Measurements from ENCODE around the gene YIF1B.
"Not testable (repeated sequence)": the region's sequence is repeated elsewhere in the genome, so short reads cannot be mapped to it uniquely, and the experiment has no call there.

YIF1B gene

DNA sequence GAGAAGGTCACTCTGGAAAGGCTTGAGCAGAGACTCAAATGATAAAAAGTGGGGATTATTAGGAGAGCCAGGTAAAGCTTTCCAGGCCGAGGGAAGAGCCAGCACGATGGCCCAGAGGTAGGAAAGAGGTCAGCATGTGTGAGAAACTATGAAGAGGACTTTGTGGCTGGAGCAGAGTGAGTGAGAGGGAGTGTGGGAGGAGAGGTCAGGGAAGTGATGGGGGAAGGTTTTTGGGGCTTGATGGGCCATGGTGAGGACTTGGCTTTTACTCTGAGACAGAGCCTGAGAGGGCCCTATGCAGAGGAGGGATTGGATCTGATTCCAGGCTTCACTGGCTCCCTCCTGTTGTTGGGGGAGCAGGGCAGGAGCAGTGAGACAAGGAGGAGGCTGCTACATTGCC is 25.2 kb upstream of the YIF1B start:
- no peaks in the 10 kb centered on the region for H3K9me3 Mint-ChIP-seq
- peaks cover 14% of the 10 kb centered on the region for H3K4me1 Mint-ChIP-seq
- no peaks in the 10 kb centered on the region for H3K27me3 Mint-ChIP-seq
- no peak for ATAC-seq
- no peak overlapping the region for H3K4me3 Mint-ChIP-seq
- peaks cover 18% of the 10 kb centered on the region for H3K36me3 Mint-ChIP-seq
- no peak overlapping the region for H3K27ac Mint-ChIP-seq

DNA sequence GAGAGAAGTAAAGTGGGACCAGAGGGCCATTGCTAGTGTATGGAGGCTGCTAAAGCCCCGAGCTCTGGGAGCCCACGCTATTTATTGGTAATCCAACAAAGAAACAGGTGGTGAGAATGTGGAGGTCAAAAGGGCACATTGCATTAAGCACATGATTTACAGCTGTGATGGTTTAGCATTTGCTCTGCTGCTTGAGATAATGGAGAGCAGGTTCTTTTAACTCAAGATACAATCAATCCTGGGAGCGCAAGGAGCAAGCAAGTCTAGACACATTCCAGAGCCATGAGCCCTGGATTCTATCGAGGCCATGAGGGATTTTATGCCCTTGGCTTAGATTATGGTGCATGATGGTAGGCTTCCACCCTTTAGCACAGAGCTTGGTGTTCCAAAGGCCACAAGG is 23.3 kb upstream of the YIF1B start:
- not testable (repeated sequence) for H3K9me3 Mint-ChIP-seq, H3K27ac Mint-ChIP-seq, H3K4me3 Mint-ChIP-seq, ATAC-seq, H3K27me3 Mint-ChIP-seq
- H3K36me3 Mint-ChIP-seq = peaks cover 18% of the 10 kb centered on the region
- peaks cover 14% of the 10 kb centered on the region for H3K4me1 Mint-ChIP-seq

DNA sequence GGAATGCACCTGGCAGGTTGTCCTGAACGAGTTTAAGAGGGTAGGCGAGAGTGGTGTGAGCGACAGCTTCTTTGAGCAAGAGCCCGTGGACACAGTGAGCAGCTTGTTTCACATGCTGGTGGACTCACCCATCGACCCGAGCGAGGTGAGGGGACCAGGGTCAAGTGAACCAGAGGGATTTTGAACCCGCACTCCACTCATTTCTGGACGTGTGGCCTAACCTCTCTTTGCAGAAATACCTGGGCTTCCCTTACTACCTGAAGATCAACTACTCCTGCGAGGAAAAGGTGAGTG is 21.6 kb upstream of the YIF1B start:
- H3K36me3 Mint-ChIP-seq = peaks cover 7% of the 10 kb centered on the region
- peak overlapping the region; percentile 86 for H3K27ac Mint-ChIP-seq
- H3K4me3 Mint-ChIP-seq = peak overlapping the region; percentile 94
- no peaks in the 10 kb centered on the region for H3K27me3 Mint-ChIP-seq
- H3K9me3 Mint-ChIP-seq = no peaks in the 10 kb centered on the region
- no peak for ATAC-seq
- H3K4me1 Mint-ChIP-seq = peaks cover 14% of the 10 kb centered on the region

DNA sequence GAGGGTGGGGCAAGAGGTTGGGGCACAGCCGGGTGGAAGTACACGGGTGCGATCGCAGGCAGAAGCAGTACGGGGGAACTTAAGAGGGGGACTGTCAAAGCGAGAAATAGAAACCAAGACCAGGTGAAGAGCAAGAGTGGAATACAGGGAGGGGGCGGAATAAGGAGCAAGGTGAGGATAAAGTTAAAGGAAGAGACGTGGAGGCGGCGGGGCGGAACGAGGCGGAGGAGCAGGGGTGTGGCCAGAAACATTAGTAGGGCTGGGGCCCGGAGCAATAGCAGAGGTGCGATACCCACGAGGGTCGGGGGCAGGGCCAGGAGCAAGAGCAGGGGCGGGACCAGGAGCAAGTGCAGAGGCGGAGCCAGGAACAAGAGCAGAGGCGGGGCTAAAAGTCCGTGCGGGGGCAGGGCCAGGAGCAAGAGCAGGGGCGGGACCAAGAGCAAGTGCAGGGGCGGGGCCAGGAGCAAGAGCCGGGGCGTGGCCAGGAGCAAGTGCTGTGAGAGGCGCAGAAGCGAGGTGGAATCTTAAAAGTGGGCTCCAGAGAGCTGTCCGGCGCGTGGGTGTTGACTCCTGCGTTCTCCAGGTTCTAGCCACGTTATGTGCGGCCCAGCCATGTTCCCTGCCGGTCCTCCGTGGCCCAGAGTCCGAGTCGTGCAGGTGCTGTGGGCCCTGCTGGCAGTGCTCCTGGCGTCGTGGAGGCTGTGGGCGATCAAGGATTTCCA is 21.1 kb upstream of the YIF1B start:
- peak; percentile 85 for ATAC-seq
- H3K36me3 Mint-ChIP-seq = peaks cover 7% of the 10 kb centered on the region
- H3K4me1 Mint-ChIP-seq = peaks cover 14% of the 10 kb centered on the region
- H3K4me3 Mint-ChIP-seq = peak overlapping the region; percentile 94
- H3K9me3 Mint-ChIP-seq = no peaks in the 10 kb centered on the region
- H3K27ac Mint-ChIP-seq = peak overlapping the region; percentile 86
- H3K27me3 Mint-ChIP-seq = no peaks in the 10 kb centered on the region

DNA sequence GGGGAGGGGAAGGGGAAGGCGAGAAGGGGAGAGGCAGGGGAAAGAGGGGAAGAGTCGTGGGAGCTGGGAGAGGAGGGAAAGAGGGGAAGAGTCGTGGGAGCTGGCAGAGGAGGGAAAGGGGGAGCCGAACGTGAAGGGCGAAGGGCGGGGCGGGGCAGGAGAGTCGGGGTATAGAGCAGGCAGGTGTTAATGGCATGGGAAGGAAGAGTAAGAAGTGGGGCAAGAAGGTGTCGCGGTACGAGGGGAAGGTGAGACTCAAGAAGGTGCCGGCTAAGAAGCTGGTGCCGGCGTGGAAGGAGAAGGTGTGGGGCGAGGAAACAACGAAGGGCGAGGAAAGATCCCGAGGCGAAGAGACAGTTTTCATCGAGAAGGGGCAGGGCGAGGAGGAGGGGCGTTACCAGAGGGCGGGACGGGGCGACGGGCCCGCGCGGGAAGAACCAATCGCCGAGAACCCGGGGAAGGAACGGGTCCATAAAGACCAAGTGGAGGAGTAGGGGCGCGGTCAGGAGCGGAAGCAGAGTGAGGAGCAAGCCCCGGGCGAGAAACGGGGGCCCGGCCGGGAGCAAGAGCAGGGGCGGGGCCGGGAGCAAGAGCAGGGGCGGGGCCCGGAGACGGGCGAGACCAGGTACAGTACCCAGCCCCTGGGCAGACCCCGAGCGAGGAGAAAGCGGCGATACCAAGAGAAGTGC is 20.3 kb upstream of the YIF1B start:
- Mint-ChIP-seq H3K27ac (peak overlapping the region; percentile 86), H3K27me3 (no peaks in the 10 kb centered on the region), H3K4me3 (peak overlapping the region; percentile 94), H3K9me3 (no peaks in the 10 kb centered on the region), H3K36me3 (peaks cover 6% of the 10 kb centered on the region), H3K4me1 (peaks cover 14% of the 10 kb centered on the region)
- peak; percentile 89 for ATAC-seq

DNA sequence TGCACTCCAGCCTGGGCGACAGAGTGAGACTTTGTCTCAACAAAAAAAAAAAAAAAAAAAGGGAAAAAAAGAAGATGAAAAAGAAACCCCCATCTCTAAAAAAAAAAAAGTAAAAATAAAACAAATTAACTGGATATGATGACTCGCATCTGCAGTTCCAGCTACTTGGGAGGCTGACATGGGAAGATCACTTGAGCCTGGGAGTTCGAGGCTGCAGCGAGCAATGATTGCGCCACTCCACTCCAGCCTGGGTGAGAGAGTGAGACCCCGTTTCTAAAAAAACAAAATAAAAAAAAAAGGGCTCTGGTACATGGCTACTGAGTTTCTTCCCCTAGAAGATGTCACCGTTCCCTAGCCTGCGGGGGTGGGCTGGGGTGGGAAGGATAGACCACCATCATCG is 17.5 kb upstream of the YIF1B start:
- Mint-ChIP-seq H3K9me3 (no peaks in the 10 kb centered on the region), H3K4me1 (peaks cover 9% of the 10 kb centered on the region), H3K27ac (no peak overlapping the region), H3K4me3 (no peak overlapping the region), H3K27me3 (no peaks in the 10 kb centered on the region), H3K36me3 (peaks cover 16% of the 10 kb centered on the region)
- ATAC-seq = no peak

DNA sequence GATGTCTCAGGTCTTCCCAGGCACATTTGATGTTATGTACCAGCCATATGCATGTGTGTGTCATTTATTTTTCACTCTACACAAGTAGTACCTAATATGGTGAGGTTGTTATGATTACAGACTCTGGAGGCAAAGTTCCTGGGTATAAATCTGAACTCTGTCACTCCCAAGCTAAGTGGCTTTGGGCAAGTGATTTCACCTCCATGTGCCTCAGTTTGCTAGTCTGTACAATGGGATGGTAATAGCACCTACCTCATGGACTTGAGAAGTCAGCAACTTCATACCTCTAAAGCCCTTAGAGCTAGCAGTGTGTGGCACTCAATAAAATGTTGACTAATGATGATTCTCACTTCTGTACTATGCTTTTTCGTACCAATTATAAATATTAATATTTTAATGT is 16.0 kb upstream of the YIF1B start:
- ATAC-seq = no peak
- Mint-ChIP-seq H3K27me3 (no peaks in the 10 kb centered on the region), H3K9me3 (no peaks in the 10 kb centered on the region), H3K27ac (no peak overlapping the region), H3K4me3 (no peak overlapping the region), H3K36me3 (peaks cover 30% of the 10 kb centered on the region), H3K4me1 (peaks cover 3% of the 10 kb centered on the region)

DNA sequence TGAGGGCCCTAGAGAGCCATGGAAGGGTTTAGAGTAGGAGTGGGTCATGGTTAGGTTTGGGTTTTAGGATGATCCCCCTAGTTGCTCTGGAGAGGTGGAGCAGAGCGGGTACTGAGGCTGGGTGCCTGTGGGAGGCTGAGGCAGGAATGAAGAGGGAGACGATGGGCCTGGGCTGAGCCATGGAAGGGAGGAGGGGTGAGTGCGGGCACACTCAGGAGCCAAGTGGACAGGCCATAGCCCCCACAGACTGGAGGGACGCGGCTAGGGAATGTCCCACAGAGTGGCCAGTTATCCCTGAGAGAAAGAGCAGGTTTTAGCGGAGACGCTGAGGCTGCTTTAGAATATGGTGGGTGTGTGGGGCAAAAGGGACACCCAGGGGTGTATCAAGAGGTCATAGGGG is 13.9 kb upstream of the YIF1B start:
- Mint-ChIP-seq H3K4me3 (no peak overlapping the region), H3K4me1 (no peaks in the 10 kb centered on the region), H3K27me3 (no peaks in the 10 kb centered on the region), H3K27ac (peak overlapping the region; percentile 9), H3K9me3 (no peaks in the 10 kb centered on the region), H3K36me3 (peaks cover 45% of the 10 kb centered on the region)
- ATAC-seq = no peak

DNA sequence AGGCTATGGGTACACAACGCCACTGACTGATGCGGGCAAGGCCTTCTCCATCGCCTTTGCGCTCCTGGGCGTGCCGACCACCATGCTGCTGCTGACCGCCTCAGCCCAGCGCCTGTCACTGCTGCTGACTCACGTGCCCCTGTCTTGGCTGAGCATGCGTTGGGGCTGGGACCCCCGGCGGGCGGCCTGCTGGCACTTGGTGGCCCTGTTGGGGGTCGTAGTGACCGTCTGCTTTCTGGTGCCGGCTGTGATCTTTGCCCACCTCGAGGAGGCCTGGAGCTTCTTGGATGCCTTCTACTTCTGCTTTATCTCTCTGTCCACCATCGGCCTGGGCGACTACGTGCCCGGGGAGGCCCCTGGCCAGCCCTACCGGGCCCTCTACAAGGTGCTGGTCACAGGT is 10.8 kb upstream of the YIF1B start:
- H3K27me3 Mint-ChIP-seq = no peaks in the 10 kb centered on the region
- ATAC-seq = no peak
- no peak overlapping the region for H3K4me3 Mint-ChIP-seq
- H3K36me3 Mint-ChIP-seq = peaks cover 45% of the 10 kb centered on the region
- peaks cover 5% of the 10 kb centered on the region for H3K4me1 Mint-ChIP-seq
- H3K27ac Mint-ChIP-seq = no peak overlapping the region
- no peaks in the 10 kb centered on the region for H3K9me3 Mint-ChIP-seq

DNA sequence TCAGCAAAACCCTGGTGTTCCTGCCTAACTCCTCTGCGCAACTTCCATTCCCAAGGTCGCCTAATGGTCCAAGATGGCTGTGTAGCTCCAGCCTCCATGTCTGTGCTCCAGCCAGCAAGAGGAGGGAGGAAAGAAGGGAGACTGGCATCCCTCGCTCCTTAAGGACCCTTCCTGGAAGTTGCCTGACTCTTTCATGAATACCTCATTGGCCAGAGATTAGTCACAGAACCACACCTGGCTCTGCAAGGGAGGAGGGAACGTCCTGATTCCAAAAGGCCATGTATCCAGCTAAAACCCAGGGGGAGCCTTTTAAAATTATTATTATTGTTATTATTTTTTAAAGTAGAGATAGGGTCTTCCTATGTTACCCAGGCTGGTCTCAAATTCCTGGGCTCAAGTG is 8.7 kb upstream of the YIF1B start:
- no peaks in the 10 kb centered on the region for H3K27me3 Mint-ChIP-seq
- ATAC-seq = no peak
- peaks cover 40% of the 10 kb centered on the region for H3K36me3 Mint-ChIP-seq
- H3K27ac Mint-ChIP-seq = no peak overlapping the region
- no peak overlapping the region for H3K4me3 Mint-ChIP-seq
- peaks cover 21% of the 10 kb centered on the region for H3K4me1 Mint-ChIP-seq
- H3K9me3 Mint-ChIP-seq = no peaks in the 10 kb centered on the region

DNA sequence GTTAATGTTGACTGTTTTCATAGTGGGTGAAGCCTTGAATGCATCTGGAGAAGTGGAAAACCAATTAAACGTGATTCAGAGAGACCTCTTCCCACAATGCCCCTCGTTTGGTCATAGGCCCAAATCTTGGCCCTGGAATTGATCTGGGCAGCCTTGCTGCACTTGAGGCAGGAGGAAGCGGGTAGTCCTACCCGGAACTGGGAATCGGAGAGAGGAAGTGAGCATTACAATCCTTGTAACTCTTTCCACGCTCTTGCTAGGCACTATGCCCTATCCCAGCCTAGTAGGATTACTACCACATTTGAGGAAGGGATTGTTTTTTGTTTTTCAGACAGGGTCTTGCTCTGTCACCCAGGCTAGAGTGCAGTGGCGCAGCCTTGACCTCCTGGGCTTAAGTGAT is 7.5 kb upstream of the YIF1B start:
- H3K36me3 Mint-ChIP-seq = peaks cover 29% of the 10 kb centered on the region
- H3K27ac Mint-ChIP-seq = no peak overlapping the region
- ATAC-seq = no peak
- H3K4me3 Mint-ChIP-seq = no peak overlapping the region
- H3K4me1 Mint-ChIP-seq = peaks cover 30% of the 10 kb centered on the region
- no peaks in the 10 kb centered on the region for H3K9me3 Mint-ChIP-seq
- no peaks in the 10 kb centered on the region for H3K27me3 Mint-ChIP-seq

DNA sequence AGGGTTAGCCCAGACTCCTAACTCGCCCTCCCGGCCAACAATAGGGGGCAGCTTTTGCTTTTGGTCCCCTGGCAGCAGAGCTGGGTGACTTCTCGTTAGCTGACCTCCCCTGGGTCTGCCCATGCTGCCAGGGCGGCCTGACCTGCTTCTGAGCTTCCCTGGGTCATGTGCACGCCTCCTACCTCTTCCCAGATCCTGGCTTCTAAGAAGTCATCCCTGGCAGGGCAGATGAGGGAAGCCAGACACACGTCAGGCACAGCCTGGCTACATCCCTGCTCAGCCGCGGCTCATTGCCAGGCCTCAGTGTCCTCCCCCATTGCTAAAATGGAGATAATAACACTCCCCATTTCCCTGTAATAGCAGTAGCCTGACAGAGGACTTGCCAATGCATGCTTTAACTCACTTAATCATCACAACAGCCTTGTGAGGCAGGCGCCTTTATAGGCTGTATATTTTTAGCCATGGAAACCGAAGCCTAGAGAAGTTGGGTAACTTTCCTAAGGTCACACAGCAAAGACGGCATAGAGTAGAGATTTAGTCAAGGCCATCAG is 6.0 kb upstream of the YIF1B start:
- peaks cover 39% of the 10 kb centered on the region for H3K4me1 Mint-ChIP-seq
- no peak for ATAC-seq
- H3K27ac Mint-ChIP-seq = peak overlapping the region; percentile 82
- peak overlapping the region; percentile 86 for H3K4me3 Mint-ChIP-seq
- H3K27me3 Mint-ChIP-seq = no peaks in the 10 kb centered on the region
- no peaks in the 10 kb centered on the region for H3K9me3 Mint-ChIP-seq
- peaks cover 15% of the 10 kb centered on the region for H3K36me3 Mint-ChIP-seq

DNA sequence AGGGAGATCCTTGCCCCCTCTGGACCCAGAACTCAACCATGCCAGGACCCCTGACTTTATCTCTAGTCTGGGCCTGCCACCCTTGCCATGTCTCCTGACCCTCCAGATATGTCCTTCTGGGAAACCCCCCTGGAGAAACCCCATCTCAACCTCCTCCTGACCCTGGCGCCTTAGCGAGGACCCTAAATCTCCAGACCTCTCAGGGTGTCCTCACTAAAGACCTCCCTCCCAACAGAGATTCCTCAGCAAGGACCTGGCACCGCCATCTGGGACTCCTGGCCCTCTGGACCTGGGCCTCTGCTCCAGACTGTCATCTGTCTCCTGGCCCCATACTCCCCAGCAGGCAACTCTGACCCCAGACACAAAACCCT is 5.2 kb upstream of the YIF1B start:
- Mint-ChIP-seq H3K27ac (peak overlapping the region; percentile 82), H3K36me3 (peaks cover 9% of the 10 kb centered on the region), H3K27me3 (no peaks in the 10 kb centered on the region), H3K4me3 (peak overlapping the region; percentile 86), H3K9me3 (no peaks in the 10 kb centered on the region), H3K4me1 (peaks cover 47% of the 10 kb centered on the region)
- no peak for ATAC-seq

DNA sequence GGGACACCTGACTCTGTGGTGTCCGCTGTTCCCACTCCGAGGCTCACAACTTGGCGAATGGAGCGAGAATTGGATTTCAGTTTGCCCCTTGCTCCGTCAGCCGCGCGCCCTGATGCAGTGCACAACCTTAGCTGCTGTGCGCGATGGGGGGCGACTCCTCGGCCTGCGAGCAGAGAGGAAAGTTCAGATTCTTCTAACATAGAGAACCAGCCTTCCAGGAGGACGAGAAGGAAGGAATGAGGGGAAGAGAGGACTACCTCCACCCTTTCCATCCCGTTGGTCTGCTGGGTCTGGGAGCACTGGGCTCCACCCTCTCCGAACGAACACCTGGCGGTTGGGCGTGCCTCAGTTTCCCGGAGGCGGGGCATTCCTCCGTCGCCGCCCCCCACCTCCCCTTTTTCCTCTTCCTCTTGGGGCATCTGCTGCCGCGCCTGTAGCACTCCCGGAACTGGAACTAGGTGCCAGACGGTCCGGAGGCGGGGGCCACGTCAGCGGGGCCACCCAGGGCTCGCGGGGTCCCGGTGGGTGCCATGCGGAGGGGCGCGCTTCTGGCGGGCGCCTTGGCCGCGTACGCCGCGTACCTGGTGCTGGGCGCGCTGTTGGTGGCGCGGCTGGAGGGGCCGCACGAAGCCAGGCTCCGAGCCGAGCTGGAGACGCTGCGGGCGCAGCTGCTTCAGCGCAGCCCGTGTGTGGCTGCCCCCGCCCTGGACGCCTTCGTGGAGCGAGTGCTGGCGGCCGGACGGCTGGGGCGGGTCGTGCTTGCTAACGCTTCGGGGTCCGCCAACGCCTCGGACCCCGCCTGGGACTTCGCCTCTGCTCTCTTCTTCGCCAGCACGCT is 3.9 kb upstream of the YIF1B start, which contains the start of gene KCNK6:
Gene KCNK6 (plus strand): TSS at position 425 of the 838 bp plus-strand sequence. CDS start 106 bp downstream, at position 531.
- H3K4me3 Mint-ChIP-seq = peak within 1 kb of the TSS; percentile 86
- H3K4me1 Mint-ChIP-seq = peaks cover 55% of the 10 kb centered on the region
- H3K36me3 Mint-ChIP-seq = no peaks in the 10 kb centered on the region
- H3K27me3 Mint-ChIP-seq = no peaks in the 10 kb centered on the region
- peak; percentile 27 for ATAC-seq
- H3K9me3 Mint-ChIP-seq = no peaks in the 10 kb centered on the region
- peak within 1 kb of the TSS; percentile 82 for H3K27ac Mint-ChIP-seq

DNA sequence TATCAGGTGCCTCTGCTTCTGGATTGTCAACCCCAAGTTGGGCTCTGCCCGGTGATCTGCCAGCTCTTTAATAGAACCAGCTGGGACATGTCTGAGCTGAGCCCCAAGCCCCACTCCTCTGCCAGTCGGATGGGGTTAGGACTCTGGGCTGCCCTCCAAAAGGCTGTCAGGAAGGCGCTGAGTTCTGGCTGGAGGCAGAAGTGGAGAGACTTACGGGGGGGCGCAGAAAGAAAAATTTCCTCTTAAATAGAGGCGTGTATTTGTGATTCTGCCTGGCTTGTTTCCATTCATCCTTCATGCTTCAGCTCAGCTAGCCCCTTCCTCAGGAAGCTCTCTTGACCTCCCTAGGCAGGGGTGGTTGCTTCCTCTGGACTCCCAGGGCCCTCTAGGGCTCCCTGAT is 2.9 kb upstream of the YIF1B start:
- Mint-ChIP-seq H3K4me1 (peaks cover 62% of the 10 kb centered on the region), H3K36me3 (peaks cover 3% of the 10 kb centered on the region), H3K27ac (no peak overlapping the region), H3K27me3 (no peaks in the 10 kb centered on the region), H3K9me3 (peaks cover under 1% of the 10 kb centered on the region), H3K4me3 (no peak overlapping the region)
- no peak for ATAC-seq

Measured in stimulated activated memory B cell treated with anti-CD40 and anti-IgM and Interleukin-4, amounts not matched to agents 10 μg/mL and 1 μg/mL and 100 μg/mL, for 72 hours (primary cell).